NCI-H526 treated with DMSO at 0.1 percent for 48 hours (cell line): ENCODE results near the gene SULT1B1.

Experiments used
- DNase-seq: peaks from one replicate; lab custom pipeline; 2025; lab: John Stamatoyannopoulos, UW

SULT1B1 gene

DNA sequence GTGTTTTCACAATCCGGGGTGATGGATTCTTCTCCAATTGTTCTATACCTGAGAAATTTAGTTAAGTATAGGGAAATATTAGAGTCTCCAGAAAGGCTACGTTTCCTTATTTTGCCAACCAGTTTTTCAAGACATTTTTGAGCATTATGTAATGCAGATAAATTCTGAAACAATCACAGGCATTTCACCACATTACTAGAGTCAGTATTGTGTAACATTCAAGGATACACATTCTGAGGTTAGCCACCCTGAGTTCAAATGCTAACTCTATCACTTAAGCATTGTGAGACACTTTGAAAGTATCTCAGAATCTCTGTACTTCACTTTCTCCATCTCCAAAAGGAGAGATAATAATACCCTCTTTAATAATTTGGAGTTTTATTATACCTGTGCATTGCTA, 10.6 kb downstream of the SULT1B1 start:
- no peak for DNase-seq

DNA sequence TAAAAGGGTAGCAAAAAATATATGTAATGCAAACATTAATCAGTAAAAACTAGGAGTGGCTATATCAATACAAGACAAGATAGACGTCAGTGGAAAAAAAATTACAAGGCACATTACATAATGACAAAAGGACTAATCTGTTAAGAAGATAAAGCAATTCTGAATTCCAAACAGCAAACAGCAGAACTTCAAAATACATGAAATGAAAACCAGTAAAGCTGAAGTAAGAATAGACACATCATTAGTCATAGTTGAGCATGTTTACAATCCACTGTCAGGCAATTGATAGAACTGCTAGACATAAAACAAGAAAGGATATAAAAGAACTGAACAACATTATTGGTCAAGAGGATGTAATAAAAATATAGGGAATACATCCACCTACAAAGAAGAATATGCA, 12.2 kb downstream of the SULT1B1 start:
- no peak for DNase-seq

DNA sequence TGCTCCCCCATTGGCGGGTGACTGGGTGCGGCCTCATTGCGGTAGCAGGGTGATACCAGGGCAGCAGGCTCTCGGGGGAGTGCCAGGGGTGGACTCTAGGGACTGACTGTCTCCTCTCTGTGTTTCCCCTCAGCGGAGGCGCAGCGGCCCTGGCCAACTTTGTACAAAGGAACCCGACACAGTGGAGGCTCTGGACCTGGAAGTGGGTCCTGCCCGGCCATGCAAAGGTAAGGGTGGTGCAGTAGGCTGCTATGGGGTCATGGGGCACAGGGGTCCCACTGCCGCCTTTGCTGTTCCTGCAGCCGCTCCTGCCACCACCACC, 16.3 kb downstream of the SULT1B1 start:
- no peak for DNase-seq

DNA sequence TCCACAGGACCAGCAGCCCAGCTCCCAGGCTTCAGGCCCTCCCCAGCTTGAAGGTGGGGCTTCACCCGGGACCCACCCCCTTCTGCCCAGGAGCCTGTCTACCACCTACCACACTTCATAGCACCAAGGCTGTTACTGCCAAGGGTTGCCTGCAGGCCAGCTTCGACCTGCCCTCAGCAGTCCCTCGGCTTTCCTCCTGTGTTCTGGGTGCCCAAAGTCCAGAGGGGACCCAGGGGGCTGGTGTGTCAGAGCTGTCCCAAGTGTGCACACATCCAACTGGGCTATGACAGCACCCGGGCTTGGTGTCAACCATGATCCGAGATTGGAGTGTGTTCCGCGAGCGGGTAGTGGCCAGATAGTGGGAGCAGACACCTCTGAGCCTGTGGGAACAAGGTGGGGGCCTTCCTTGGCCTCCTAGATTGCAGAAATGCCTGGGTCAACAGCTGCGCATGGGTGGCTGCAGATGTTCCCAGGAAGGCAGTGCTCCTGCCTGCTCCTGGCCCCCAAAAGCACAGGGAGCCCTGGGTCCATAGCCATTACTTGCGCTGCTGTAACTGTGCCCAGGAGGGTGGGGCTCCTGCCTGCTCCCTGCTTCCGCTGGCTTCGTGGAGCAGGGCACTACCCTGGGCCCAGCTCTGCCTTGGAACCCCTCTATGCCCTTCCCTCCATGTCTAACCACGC, 16.8 kb downstream of the SULT1B1 start:
- no peak for DNase-seq

DNA sequence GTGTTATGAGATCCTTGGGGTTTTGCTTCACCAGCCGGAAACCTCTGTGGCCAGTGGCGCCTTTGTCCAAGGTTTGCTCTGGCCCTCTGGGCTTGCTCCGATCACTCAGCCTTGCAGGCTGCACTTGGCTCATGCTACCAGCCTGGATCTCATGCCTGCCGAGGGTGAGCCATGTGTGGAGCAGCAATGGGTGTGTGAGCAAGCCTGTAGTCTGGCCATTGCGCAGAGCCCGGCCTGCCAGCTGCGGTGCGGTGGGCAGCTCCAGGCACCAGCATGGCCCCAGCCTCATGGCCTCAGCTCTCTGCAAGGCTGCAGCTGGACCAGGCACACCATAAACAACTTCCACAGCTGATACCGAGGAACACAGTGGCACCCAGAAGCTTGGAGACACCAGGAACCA, 17.8 kb downstream of the SULT1B1 start:
- DNase-seq: no peak

DNA sequence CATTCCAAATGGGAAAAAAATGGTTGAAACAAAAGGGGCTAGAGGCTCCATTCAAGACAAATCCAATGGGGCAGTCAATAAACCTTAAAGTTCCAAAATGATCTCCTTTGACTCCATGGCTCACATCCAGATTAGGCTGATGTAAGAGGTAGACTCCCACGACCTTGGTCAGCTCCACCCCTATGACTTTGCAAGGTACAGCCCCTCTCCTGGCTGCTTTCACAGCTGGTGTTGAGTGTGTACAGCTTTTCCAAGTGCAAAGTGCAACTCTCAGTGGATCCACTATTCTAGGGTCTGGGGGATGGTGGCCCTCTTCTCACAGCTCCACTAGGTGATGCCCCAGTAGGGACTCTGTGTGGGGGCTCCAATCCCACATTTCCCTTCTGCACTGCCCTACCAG, 21.5 kb downstream of the SULT1B1 start:
- no peak for DNase-seq

DNA sequence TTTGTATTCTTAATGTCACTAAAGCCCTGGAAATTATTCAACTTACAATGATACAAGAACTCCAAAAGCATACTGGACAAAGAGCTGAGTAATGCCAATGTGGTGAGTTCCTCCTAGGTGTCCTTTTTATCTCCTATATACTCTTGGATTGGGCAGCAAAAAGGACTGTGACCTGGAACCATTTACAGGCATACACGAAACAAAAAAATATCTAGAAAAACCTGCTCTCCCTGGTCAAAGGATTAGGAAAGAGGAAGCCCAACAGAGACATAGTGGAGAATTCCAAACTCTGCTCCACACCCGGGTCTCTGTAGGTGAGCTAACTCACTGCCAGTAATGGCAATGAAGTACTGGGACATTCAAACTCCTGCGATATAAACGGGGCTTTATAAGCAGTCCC, 25.3 kb downstream of the SULT1B1 start:
- DNase-seq: no peak

DNA sequence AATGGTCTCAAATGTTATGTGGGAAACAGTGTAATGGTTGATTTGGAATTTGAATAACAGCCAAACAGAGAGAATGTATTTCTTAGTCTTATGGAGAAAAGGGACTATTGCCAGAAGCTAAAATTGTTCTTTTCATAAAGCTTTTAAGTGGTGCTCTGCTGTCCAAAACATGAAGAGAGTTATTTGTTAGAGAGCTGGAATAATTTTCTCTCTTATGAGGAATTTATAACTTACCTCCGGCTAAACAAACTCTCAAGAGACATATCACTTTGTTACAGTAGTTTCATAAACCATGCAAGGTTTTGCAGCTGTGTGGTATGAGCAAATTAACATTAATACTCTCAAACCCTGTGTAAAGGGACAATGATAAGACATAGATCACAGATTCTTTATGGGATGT, 28.6 kb downstream of the SULT1B1 start:
- no peak for DNase-seq

DNA sequence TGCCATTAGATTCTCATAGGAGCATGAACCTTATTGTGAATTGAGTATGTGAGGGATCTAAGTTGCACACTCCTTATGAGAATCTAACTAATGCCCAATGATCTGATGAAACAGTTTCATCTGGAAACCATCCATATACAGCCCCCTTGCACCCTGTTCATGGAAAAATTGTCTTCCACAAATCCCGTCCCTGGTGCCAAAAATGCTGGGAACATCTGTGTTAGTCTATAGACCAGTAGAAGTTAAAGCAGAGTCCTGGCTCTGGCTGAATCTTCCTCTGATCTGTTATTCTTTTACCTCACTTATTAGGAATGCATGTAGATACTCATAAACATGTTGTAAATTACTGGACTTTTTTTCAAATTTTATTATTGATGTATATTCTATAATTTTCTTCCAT, 29.2 kb downstream of the SULT1B1 start:
- no peak for DNase-seq

DNA sequence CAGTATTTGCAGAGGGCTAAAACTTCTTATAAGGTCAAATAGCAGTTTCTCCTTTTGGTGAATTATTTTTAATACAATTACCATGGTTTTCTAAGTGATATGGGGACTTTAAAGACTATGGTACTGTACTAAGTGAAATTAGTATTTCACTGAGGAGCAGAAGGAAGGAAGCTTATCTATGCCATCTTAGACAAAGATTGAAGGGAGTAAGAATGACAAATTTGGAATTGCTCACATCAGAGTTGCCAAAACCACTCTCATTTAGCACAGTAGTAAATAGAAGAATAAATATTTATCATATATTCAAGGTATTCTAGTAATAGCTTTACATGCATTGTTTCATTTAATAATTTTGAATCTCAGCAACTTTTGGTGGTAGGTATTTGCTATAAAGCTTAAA, 30.4 kb downstream of the SULT1B1 start:
- DNase-seq: no peak

DNA sequence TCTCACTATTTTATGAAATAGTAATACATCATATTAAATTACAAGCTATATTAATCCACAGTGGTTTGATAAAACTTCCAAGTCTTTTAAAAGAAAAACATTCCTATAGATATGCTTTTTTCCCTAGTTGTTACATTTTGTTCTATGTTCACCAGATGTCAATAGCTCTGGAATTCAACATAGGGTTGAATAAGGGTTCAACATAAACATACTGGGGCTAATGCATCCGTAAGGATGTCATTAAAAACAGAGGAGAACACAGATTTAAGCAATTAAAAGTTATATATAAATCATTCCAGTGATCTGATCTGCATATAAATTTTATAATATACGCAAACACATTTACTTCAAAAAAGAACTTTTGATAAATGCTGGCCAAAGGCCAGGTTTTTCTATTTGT, 32.5 kb downstream of the SULT1B1 start:
- DNase-seq: no peak

DNA sequence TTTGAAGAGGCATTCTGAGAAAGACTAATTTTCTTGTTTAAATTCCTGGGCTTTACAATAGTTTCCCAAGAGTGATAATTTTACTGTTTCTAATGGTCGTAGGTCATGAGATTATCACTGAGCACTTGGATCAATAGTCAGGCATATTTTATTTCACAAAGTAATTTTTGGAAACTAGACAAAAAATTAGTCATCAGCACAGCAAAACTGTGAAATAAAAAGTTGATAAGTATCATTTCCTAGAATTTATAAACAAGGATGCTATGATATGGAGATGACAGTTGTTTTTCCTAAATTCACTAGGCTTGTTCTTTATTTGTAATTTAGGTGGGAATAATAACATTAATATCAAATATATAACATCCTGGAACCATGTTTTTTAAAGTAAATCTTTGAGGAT, 33.0 kb downstream of the SULT1B1 start:
- no peak for DNase-seq

DNA sequence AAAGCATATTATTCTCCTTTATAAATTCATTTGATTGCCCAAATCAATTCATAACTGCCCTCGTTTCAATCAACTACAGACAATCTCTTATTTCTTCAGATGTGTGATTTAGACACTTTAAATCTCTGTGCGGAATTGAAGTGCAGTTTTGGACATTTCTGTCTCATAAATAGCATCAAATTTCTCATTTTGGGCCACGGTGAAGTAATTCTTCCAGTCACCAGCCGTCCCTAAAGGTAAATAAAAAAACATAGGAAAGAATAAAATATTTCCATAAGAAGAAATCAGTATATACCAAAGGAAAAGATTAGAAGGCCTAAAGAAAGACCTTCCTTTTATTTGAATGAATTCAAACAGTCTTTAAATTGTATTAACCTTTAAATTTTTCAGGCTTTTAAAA, 33.4 kb downstream of the SULT1B1 start:
- DNase-seq: no peak

DNA sequence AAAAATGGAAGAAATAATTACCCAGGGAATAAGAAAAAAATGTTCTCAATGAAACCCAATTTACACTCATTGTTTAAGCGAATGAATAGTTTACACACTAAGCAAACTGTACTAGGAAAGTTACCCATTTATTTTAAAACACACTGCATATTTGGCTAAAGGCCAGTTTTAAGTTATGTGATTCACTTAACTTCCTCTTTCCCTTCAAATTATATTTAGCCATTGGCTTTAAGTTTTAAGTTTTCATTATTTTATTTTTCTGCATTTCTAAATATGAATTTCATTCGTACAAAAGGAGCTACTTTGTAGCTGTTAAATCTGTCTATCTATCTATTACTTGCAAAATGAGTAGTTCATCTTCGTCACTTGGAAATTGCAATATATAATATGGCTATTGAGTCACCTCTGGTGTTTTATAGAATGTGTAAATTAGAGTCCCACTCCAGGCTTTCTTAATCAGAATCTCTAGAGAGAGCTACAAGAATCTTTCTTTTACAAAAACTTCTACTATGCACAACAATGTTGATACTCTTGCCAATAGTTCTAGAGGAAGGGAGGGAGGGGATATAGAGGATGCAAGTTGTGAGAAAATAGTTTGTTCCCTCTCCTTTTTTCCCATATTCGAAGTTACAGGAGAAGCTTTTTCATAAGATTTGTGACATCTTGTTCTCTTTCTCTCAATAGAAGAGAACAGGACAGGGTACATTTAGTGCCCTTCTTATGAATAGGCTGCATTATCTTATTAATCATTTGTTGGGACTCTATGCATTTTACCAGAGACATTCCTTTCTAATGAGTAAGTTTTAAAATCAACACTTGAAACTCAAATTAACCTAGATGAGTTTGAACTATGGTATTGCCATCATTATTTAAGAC, 41.8 kb downstream of the SULT1B1 start:
- DNase-seq: no peak

DNA sequence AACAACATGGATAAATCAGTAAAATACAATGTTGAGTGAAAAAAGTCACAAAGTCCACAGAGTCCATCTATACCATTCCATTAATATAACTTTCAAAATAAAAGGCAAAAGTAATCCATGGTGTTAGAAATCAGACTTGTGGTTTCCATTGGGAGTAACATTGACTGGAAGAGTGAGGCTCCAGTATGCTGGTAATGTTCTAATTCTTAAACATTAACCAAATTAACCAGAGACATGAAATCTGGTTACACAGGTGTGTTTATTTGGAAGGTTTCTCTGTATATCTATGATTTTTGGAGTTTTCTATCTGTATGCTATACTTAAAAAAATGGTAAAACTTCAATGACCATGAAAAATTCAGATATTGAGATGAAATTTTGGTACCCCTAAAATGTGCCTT, 42.6 kb downstream of the SULT1B1 start:
- no peak for DNase-seq

DNA sequence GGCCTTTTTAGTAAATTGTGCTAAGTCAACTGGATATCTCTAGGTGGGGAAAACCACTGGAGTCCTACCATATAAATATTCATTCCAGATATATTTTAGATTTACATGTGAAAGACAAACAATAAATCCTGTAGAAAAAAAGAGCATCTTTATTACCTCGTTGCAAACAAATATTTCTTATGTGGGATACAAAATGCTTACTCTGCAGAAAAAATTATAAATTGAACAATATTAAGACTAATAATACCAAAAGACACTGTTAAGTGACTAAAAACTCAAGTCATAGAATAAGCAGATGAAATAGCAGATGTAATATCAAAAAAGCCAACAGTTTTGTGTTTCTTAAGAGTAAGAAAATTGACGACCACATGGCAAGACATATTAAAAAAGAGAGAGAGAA, 43.8 kb downstream of the SULT1B1 start:
- no peak for DNase-seq

DNA sequence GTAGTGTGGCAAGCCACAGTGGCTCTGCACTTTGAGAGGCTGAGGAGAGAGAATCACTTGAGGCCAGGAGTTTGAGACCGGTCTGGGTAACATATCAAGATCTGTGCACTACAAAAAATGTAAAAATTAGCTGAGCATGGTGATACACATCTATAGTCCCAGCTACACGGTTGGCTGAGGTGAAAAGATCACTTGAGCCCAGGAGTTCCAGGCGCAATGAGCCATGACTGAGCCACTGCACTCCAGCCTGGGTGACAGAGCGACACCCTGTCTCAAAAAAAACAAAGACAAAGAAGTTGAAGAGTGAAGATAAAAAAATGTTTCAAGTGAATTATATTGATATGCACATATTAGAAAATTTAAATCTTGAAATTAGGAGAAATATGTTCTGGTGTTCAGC, 46.3 kb downstream of the SULT1B1 start:
- no peak for DNase-seq

DNA sequence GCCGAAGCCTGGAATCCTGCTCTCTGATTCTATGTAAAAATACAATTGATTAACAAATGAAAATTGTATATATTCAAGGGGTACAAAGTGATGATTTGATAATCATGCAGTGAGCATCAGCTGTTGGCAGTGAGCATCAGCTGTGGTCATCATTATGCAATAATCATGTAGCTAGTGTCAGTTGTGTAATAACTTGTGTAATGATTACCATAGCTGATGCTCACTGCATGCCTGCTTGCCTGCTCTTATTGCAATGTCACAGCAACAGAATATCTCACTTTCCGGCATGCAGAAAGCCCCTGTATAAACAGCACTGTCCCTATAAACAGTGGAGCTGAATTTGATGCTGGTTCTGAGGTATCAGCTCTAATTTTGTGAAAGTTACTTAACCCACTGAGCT, 46.8 kb downstream of the SULT1B1 start:
- DNase-seq: no peak

DNA sequence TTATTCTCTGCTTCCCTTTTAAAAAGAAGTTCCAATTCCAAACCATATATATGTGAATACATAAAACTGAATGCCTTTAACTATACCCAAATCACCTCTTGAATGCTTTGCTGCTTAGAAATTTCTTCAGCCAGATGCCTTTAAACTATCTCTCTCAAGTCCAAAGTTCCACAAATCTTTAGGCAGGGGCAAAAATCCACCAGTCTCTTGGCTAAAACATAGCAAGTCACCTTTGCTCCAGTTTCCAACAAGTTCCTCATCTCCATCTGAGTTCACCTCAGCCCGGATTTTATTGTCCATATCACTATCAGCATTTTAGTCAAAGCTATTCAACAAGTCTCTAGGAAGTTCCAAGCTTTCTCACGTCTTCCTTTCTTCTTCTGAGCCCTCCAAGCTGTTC, 49.8 kb downstream of the SULT1B1 start:
- DNase-seq: no peak

DNA sequence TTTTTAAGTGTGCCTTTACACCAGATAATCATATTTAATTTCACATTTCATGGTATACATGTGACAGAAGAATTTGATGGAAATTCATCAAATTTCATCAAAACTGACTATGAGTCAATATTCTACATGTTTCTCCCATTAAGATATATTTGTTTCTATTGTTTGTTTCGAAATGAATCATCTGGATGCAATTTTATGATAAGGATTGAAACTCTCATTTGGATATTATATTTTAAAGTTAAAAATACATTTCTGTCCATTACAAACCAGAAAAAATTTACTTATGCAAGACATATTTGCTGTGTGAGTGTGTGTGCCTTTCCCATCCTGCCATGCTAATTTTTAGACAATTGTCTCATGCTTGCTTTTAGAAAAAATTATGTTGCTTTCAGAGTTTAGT, 52.2 kb downstream of the SULT1B1 start:
- DNase-seq: no peak

DNA sequence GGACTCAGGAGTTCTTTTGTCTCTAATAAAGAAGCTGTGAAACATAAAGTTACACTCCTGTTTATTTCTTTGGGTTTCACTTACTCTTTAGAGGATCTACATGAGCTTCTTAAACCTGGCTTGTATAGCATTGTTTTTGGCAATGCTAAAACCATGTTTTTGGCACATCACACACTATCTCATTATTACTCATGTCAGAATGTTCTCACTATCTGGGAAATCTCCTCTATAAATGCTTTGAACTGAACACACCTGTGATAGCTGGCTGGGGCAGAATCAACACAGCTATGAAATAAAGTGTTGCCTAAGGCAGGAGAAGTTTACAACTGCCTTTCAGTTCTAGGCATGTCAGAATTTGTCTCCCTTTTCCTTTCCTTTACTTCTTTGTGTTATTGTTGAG, 52.6 kb downstream of the SULT1B1 start:
- no peak for DNase-seq

DNA sequence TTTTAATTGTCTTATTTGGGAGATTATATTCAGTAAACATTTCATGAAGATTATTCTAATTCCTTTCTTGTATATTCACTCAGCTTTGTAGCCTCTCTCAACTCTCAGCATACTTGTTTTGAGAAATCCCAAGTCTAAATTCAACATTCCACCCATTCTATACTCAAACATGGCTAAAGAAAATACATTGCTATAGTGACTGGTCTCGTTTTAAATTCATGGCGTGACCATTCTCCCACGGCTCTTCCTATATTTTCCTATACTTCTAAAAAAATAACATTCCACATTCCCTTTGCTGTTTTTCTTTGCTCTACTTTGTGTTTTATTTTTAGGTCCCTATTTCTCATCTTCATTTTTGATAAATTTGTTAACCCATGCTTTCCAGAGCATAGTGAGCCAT, 58.2 kb downstream of the SULT1B1 start:
- no peak for DNase-seq

DNA sequence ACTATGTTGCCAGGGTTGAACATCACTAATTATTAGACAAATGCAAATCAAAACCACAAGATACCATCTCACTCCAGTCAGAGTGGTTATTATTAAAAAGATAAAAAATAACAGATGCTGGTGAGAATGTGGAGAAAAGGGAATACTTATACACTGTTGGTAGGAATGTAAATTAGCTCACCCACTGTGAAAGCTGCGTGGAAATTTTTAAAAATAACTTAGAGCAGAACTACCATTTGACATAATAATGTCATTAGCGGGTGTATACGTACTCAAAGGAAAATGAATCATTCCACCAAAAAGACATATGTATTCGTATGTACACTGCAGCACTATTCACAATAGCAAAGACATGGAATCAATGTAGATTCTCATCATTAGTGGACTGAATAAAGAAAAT, 58.7 kb downstream of the SULT1B1 start:
- DNase-seq: no peak
